H1 (cell line): ENCODE data around the gene PPARGC1A. TPM values are rescaled to one million over a fixed set of nuclear protein-coding genes. Genes with fewer than 3 reads are reported as not detected.

Experiments
- HDAC6 ChIP-seq: IDR thresholded peaks from one replicate; pipeline ENCODE4 v1.7.1; 2012; ENCODE audit warnings: low read depth, mild to moderate bottlenecking, inconsistent platforms, low read length, moderate library complexity
- NANOG ChIP-seq: IDR thresholded peaks from 2 replicates; pipeline ENCODE4 v1.6.1; 2011; ENCODE audit warnings: low read length, low read depth, mild to moderate bottlenecking, inconsistent platforms; ENCODE audit not compliant: insufficient read depth, poor library complexity, severe bottlenecking
- POLR2A ChIP-seq, 2 experiments: IDR thresholded peaks; 1 replicate in 1 of 2; 2 replicates in 1 of 2; pipeline ENCODE4 v1.6.1; 2011; ENCODE audit warnings: low read depth in 2 of 2, low read length in 2 of 2, mild to moderate bottlenecking in 2 of 2; ENCODE audit errors: control extremely low read depth in 1 of 2
- TBP ChIP-seq: IDR thresholded peaks from 2 replicates; pipeline ENCODE4 v1.6.1; 2011; ENCODE audit warnings: low read depth, low read length, improper control_type of control experiment
- polyA plus RNA-seq, 7 experiments: library from polyadenylated mRNA; depleted of rRNA in 3 of 7; stranded (reverse) in 5 of 7; unstranded in 2 of 7; fragments of >200 nt in 5 of 7; fragments of 200-250 nt in 2 of 7; gene quantifications; 1 replicate in 5 of 7; 2 replicates in 1 of 7; 4 replicates in 1 of 7; pipeline versions ENCODE4 v1.2.1 to v1.2.3, GENCODE V29; 2011 to 2013; ENCODE audit warnings: missing spikeins in 2 of 7, mixed read lengths in 2 of 7
- total RNA-seq: library from RNA; stranded (reverse); fragmentation: NEBNext Ultra II Directional; extraction: Animal tissue kit (Norgen Biotek cat#: 25700); gene quantifications from 2 replicates; pipeline ENCODE4 v1.2.1, GENCODE V29; 2021
- TF ChIP-seq, protein P1 (sequence below), 3 experiments: IDR thresholded peaks; 1 replicate in 2 of 3; 2 replicates in 1 of 3; pipeline versions ENCODE4 v1.5.1 to v1.6.1; 2011; ENCODE audit warnings: low read length in 3 of 3, mild to moderate bottlenecking in 3 of 3, inconsistent platforms in 2 of 3, low read depth in 1 of 3, moderate library complexity in 1 of 3; ENCODE audit not compliant: insufficient read depth in 1 of 3; ENCODE audit errors: control extremely low read depth in 1 of 3

PPARGC1A gene
- total and polyA plus RNA-seq, 2 of the 8 experiments (the other 6 are each of a cell fraction or from before 2014, with no cell fraction given) = 0.54 to 1.4 TPM

- TF ChIP-seq, protein P1, sequence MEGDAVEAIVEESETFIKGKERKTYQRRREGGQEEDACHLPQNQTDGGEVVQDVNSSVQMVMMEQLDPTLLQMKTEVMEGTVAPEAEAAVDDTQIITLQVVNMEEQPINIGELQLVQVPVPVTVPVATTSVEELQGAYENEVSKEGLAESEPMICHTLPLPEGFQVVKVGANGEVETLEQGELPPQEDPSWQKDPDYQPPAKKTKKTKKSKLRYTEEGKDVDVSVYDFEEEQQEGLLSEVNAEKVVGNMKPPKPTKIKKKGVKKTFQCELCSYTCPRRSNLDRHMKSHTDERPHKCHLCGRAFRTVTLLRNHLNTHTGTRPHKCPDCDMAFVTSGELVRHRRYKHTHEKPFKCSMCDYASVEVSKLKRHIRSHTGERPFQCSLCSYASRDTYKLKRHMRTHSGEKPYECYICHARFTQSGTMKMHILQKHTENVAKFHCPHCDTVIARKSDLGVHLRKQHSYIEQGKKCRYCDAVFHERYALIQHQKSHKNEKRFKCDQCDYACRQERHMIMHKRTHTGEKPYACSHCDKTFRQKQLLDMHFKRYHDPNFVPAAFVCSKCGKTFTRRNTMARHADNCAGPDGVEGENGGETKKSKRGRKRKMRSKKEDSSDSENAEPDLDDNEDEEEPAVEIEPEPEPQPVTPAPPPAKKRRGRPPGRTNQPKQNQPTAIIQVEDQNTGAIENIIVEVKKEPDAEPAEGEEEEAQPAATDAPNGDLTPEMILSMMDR (IDR thresholded peaks at IDR 0.05; ENCODE audit: control extremely low read depth in 1 of 3, insufficient read depth in 1 of 3, low read depth in 1 of 3, low read length in 3 of 3) = no peak
- TF ChIP-seq TBP = no peak
- TF ChIP-seq HDAC6 = no peak
- no peak for TF ChIP-seq POLR2A (IDR thresholded peaks at IDR 0.05; ENCODE audit: control extremely low read depth in 1 of 2, low read depth in 2 of 2, low read length in 2 of 2)
- no peak for TF ChIP-seq NANOG
Observed at GRCh38 chr4:23878912-23879732, 10.7 kb downstream of the PPARGC1A start (continued).
